Stimulated activated CD4-positive, alpha-beta T cell treated with anti-CD3 and anti-CD28 coated beads, TNF-alpha, amount 100 ng/mL, for 24 hours (primary cell): ENCODE measurements around the gene SIX5.
A peak's percentile ranks its signal among the peaks of the same experiment; 100 is the strongest.

ENCODE experiments used
- DNase-seq, 3 experiments: peaks; one replicate each; pipeline ENCODE4 v3.0.0-alpha.2; 2020; ENCODE audit warnings: low read depth in 3 of 3

SIX5 gene

DNA sequence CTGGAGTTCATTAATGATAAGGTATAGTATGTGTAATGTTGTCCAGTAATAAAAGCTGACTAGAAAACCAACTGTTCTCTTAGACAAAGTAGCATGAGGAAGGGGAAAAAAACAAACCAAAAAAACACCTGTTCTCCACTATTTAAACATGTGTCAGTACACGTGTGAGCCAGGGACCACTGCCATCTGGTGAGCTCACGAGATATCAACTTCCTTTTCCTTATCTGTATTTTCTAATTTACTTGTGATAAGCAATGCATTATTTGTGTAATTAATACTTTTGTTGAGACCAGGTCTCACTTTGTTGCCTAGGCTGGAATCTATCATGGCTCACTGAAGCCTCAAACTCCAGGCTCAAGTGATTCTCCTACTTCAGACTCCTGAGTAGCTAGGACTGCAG lies 4.3 kb upstream of the SIX5 start:
- DNase-seq, result no peak

DNA sequence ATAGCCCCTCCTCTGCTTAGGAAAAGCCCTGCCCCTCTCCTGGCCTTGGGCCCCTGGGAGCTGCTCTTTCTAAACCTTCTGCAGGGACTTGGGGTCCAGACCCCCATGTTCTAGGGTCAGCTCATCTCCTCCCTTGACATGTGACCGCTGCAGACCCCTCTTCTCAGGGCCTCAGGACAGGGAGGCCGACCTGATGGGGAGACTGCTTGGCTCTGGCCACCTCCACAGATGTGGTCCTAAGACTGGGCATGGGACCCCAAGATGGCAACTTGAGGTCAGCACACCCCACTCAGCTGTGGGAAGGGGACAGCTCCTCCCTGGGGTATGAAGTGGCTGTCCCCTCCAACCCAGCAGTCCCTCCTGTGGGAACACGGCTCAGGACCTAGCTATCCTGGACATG lies 3.9 kb upstream of the SIX5 start:
- no peak for DNase-seq

DNA sequence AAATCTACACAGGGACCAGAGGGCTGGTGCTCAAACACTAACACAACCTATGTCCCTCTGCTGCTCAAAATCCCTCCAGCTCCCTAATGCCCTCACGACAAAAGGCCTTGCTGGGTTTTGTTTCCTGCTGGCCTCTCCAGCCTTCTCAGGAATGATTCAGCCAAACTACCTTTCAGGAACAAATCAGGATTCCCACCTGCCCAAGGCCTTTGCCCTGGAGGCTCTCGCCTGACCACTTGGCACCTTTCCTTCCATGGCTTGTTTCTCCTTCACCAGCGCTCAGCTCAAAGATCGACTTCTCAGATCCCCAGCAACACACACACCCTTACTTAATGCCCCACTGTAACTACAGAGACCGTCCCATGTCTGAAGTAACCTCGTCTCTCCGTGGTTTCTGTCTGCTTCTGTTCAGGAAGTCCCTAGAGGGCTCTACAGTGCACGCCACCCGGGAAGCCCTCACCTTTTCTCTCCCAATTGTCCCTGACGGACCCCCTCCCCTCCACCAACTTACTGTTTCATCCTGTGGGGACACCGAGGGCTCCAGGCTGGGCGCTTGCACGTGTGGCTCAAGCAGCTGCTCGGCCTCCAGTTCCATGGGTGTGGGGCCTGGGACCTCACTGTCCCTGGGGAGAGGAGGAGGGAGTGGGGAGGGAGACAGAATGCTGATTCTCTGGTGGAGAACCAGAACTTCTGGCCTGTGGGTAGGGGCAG lies 3.2 kb upstream of the SIX5 start:
- DNase-seq, result no peak

DNA sequence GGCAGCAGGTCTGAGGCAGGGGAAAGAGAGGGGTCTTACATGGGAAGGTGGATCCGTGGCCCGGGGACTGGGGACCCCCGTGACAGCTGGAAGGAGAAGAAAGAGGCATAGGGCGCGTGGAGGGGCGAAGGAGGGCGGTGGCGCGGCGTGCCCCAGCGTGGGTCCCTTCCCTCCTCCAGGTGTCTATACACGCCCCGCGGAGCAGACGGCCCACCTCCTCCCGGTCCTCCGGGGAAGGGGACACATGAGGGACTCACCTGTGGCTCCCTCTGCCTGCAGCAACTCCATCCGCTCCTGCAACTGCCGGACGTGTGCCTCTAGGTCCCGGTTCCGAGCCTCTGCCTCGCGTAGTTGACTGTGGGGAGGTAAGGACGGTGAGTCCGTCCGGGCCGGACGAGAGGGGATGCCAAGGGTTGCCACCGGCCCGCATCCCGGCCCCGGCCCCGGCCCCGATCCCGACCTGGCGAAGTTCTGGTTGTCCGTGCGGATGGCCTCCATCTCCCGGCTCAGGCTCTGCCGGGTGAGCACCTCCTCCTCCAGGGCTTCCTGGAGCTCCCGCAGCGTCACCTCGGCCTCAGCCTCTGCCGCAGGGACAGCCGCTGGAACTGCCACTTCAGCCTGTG lies 2.4 kb upstream of the SIX5 start:
- no peak for DNase-seq

DNA sequence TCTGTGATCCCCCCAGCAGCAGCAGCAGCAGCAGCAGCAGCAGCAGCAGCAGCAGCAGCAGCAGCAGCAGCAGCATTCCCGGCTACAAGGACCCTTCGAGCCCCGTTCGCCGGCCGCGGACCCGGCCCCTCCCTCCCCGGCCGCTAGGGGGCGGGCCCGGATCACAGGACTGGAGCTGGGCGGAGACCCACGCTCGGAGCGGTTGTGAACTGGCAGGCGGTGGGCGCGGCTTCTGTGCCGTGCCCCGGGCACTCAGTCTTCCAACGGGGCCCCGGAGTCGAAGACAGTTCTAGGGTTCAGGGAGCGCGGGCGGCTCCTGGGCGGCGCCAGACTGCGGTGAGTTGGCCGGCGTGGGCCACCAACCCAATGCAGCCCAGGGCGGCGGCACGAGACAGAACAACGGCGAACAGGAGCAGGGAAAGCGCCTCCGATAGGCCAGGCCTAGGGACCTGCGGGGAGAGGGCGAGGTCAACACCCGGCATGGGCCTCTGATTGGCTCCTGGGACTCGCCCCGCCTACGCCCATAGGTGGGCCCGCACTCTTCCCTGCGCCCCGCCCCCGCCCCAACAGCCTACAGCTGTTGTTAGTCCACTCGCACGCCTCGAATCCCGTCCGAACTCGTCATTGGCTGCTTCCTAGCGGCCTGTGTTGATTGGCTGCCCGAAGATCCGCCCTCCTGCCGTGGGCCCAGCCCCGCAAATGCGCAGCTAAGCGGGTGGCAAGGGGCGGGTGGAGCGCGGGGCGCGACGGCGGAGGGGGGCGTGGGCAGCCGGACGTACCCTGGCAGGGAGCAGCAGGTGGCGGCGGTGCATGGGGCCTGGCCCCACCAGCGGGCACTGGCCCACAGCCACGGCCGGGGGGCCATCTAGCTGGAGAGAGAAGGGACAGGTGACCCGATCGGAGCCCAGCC lies 1.4 kb upstream of the SIX5 start:
- DNase-seq, result peak; percentile 76 to 89 (median 78)

DNA sequence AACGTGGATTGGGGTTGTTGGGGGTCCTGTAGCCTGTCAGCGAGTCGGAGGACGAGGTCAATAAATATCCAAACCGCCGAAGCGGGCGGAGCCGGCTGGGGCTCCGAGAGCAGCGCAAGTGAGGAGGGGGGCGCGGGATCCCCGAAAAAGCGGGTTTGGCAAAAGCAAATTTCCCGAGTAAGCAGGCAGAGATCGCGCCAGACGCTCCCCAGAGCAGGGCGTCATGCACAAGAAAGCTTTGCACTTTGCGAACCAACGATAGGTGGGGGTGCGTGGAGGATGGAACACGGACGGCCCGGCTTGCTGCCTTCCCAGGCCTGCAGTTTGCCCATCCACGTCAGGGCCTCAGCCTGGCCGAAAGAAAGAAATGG lies 754 bp upstream of the SIX5 start:
- DNase-seq, result no peak

DNA sequence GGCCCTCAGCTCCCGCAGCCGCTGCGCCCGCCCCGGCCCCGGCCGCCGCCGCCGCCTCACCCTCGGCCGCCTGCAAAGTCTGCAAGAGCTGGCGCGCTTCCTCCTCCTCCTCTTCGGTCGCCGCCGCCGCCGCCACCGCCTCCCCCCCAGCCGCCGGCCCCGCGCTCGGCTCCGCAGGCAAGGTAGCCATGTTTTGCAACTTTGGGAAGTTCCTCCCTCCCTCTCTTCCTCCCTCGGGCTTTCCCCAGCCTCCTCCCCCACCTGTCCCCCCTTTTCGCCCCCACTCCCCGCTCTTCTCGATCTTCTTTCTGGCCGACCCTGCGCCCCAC lies 433 bp downstream of the SIX5 start:
- peak in 1 of 3 experiments; percentile 38 for DNase-seq

DNA sequence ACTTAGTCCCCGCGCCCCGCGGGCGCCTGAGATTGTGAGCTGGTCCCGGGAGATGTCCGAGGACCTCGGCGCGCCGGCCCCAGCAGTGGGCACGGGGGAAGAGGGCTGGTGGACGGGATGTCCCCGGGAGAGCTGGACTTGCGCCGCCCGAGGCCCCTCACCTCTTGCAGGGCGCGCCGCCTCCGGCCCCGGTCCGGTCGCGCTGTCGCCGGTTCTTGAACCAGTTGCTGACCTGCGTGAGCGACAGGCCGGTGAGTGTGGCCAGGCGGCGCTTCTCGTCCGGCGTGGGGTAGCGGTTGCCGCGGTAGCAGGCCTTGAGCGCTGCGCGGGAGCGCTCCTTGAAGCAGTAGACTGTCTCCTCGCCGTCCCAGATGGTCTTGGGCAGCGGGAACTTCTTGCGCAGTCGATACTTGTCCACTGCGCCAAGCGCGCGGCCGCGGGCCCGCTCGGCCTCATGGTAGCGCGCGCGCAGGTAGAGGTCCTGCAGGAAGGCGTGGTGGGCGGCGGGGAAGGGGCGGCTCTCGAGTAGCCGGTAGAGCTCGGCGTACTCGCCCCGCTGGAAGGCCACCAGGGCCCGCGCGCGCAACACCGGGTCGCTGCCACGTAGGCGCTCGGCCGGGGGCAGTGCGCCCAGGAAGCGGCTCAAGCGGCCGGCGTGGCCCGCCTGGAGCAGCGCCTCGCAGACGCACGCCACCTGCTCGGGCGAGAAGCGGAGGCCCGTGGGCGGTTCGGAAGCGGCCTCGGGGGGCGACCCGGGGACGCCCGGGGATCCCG lies 984 bp downstream of the SIX5 start:
- DNase-seq, result peak in 1 of 3 experiments; percentile 21

DNA sequence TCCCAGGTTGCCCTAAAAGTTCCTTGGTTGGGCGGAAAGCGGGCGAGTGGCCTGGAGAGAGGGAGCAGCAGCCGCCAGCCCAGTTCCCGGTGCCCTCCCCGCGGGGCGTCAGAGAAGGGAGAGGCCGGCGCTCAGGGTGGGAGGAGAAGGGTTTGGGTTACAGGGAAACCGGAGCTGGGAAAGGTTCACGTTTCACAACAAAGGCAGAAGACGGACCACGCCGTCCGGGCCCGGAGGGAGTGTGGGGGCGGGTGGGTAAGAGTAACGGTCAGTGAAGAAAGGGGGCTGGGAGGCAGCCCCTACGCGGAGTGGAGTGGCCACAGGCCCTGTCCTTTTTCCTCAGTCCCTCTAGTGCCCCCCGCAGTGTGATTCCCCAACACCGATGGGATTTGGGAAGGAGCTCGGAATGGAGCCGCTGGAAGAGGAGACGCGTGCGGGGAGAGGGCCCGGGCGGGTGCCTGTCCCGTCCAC lies 1.6 kb downstream of the SIX5 start:
- no peak for DNase-seq

DNA sequence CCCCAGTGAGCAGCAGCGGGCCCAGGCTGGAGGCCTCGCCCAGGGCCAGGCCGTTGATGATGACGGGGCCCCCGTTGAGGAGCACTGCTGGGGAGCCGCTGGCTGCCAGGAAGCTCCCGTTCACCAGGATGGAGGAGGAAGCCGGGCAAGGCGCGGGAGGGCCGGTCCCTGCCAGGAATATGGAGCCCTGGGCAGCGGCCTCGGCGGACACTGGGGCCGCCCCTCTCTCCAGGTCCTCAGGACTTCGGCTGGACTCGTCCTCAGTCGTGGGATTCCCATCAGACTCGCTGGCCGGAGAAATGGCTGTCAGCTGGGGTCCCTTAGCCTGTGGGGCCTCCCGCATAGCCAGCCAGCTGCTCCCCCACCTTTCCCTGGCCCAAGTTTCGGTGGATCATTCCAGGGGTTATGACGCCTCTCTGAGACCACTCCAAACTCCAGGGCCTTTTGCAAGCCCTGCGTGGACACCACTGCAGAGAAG lies 2.1 kb downstream of the SIX5 start:
- no peak for DNase-seq

DNA sequence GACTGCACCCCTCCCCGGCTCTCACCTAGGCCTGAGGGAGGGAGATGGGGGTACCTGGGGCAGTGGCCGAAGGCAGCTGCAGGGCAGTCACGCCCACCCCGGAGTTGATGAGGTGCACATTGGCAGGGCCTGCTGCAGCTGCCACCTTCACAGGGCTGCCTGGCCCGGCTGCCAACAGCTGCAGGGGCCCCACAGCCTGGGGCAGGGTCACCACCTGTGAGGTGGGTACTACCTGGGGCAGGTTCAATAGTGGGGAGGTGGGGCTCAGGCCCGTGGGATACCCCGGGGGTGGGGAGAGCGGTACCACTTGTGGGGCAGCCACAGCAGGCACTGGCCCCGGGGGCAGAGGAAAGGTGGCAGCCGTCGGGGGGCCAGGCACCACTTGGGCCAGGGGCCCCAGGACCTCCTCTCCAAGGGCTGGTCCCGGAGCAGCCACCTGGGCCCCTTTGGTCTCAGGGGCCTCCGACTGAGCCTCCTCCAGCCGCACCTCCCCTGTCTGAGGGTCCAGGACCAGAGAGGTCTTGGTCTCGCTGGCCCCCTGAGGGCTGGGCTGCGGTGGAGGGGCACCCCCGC lies 2.7 kb downstream of the SIX5 start:
- no peak for DNase-seq

DNA sequence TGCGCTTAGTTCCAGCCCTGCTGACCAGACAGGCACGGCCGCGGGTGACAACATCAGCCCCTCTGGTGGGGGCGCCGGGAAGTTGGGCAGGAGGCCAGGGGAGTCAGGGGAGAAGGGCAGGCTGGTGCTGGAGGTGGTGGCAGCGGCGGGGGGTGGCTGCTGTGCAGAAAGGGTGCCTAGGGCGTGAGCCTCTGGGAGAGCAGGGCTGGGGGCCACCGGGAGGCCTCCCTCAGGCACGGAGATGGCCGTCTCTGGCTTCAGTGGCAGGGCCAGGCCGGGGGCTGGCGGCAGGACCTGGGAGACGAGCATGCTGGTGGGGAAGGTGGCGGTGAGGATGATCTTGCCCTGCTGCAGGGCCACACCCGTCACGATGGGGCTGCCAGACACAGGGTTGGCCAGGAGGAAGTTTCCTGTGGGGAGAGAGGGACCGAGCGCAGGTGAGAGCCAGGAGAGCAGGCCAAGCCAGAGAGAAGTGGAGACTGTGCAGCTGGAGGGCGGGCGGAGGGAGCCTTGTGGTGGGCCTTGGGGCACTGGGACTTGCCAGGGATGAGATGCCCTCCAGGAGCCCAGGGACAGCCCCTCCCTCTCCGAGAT lies 3.3 kb downstream of the SIX5 start:
- no peak for DNase-seq

DNA sequence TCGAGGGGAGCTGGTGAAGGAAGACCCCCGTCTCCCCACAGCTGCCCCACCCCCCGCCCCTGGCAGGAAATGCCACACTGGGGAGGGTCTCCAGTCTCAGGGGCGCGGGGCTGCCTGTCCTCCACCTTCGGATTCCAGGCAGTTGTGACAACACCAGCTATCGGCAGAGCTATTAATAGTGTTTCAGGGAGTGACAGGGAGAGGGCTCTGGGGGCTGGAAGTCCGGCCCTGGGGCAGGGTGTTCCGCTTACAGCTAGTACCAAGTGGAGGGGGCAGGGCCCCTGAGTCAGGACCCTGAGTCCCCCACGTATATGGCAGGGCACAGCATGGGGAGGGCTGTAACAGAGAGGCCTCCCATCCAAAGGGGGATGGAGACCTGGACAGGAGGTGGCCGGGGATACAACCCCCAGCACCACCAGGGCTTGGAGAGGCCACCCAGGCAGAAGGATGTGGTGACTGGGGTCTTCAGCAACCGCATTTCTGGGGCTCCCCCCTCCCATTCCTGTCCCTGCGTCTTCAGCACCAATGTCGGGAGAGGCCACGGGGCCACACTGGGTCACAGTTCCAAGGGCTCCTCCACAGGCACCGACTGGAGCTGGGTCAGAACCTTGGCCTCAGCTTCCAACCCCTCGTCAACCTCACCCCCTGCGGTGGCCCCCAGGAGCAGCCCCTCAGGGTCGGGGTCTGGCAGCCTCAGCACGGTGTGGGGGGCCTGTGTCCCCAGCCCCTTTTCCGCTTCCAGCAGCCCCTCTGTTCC lies 3.9 kb downstream of the SIX5 start:
- no peak for DNase-seq

DNA sequence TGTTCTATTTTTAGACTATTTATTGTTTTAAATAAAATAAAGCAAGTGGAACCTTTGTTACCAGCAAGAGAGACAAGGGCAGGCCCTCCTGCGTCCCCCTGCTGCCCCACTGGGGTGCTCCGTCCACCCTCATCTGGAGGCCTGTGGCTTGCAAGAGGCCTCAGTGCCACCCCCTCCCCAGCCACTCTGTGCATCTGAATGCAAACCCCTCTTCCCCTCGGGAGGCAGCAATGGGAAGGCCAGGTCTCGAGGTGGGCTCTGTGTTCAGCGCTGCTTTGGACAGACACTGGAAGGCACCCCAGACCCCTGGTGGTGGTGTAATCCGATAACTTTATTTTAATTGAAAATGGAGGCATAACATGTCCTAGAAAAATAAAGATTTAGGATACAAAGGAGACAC lies 4.6 kb downstream of the SIX5 start:
- DNase-seq, result no peak

DNA sequence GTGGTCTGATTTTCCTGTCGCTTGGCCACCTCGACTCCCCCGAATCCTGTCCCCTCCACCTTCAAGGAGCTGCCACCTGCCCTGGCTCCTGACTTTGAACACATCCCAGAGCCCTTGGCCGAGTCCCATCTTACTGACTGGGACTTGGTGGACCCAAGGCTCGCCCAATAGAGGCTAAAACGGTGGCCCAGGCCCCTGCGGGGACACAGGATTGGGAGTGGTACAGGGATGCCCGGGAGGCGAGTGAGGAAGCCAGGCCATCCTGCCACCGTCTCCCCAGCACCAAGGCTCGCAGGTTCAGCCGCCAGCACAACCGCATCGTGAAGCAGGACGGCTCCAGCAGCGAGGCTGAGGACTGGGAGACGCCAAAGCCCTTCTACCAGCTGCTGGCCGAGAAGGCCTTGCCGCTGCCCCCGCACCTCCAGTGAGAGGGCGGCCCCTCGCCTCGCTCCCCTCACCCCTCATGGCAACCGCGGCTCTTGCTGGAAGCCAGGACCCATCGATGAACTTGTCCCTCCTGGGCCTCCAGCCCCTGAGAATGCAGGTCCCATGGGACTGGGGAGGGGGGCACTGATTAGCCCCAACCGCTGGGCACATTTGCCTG lies 5.3 kb downstream of the SIX5 start:
- no peak for DNase-seq

DNA sequence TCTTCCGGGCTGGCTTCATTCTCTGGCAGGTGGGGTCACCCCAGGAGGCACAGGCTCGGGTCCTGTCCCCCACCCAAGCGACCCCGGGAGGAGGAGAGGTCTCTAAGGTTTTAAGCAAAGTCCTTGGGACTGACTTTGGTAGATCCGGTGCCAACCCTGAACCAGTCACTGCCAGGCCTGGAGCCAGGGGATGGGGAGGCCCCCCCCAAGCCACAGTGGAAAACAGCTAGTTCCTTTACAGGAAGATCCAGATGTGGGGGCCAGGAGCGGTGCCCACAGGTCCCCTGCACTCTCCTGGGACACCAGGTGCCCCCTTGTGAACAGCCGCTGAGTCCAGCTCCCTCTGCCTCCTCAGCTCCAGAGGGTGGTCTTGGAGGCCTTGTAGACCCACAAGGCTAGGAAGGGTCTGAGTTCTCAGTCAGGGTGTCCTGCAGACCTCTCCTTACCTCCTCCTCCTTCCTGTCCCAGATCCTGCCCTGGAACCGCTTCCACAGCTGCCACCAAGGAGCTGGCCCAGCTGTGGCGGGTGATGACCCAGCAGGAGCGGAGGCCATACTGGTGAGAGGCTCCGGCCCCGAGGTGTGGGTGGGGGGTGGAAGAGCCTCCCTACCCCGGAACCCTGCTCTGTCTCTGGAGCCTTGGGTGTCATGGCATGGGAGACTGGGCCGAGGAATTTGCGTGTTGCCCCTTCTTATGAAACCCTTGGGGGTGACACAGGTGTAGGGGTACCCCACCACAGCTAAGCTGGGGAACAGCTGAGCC lies 6.0 kb downstream of the SIX5 start:
- DNase-seq, result no peak

DNA sequence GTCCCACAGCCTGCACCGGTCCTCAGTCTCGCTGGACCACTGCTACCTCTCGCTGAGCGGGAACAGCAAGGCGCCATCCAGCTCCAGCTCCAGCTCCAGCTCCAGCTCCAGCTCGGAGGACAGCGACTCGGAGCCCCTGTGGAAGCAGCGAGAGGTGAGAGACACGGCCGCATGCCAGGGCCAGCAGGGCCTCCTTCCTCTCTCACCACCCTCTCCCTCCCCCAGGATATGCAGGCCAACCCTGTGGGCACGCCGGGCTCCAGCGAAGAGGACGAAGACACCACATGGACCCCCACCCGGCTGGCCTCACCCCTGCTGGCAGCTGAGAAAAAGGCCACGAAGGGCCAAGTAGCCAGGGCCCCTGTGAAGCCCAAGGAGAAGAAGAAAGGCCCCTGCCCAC lies 7.3 kb downstream of the SIX5 start:
- no peak for DNase-seq

DNA sequence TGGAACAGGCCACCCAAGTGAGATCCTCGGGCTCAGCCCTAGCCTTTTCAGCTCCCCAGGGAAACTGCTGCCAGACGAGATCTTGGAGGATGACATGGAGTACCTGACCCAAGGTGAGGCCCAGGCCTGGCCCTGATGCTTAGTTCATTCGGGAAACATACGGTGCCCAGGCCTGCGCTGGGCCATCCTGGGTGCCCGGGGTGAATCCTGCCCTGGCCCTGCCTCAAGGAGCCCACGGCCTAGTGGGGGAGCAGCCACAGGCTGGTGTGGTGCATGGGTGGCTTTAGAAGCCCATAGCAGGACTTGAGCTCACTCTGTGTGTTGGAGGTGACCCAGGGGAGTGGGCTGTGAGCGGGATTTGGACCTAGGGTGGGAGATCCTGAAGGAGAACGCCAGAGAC lies 10.1 kb downstream of the SIX5 start:
- no peak for DNase-seq

DNA sequence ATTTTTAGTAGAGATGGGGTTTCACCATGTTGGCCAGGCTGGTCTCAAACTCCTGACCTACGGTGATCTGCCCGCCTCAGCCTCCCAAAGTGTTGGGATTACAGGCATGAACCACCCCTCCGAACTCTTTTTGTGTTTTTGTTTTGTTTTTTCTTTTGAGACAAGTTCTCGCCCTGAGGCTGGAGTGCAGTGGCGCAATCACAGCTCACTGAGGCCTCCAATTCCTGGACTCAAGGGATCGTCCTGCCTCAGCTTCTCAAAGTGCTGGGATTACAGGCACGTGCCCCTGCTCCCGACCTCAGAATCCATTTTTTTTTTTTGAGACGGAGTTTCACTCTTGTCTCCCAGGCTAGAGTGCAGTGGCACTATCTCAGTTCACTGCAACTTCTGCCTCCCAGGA lies 11.4 kb downstream of the SIX5 start:
- DNase-seq, result no peak
